Measurements from ENCODE around the gene SLC39A12. TPM values are rescaled to one million over a fixed set of nuclear protein-coding genes. Genes with fewer than 3 reads are reported as not detected.

The SLC39A12 gene
- total RNA-seq, 2 donors from 2014 or later = 0.14 TPM; not detected in 1

GRCh38 chr10:17981766-17982380, 30.2 kb downstream of the SLC39A12 start:
- no peak for TF ChIP-seq CTCF (IDR thresholded peaks at IDR 0.05)
- no peaks in the 10 kb centered on the region for H3K36me3 ChIP-seq
- DNase-seq (ENCODE audit: low spot score) = no peak
- H3K27me3 ChIP-seq (replicated peaks; ENCODE audit: insufficient read depth) = no peaks in the 10 kb centered on the region
- H3K9me3 ChIP-seq = no peaks in the 10 kb centered on the region
- H3K4me3 ChIP-seq = no peak overlapping the region
- H3K4me1 ChIP-seq (ENCODE audit: control insufficient read depth in 1 of 2, low read depth in 2 of 2) = no peaks in the 10 kb centered on the region
- H3K27ac ChIP-seq = no peak overlapping the region
- ATAC-seq (ENCODE audit: insufficient number of reproducible peaks, low FRiP score, low read depth) = no peak

GRCh38 chr10:17984056-17984455, 32.3 kb downstream of the SLC39A12 start:
- DNase-seq (ENCODE audit: low spot score) (no peak), ATAC-seq (ENCODE audit: insufficient number of reproducible peaks, low FRiP score, low read depth) (no peak)
- H3K4me1 ChIP-seq (ENCODE audit: control insufficient read depth in 1 of 2, low read depth in 2 of 2) = no peaks in the 10 kb centered on the region
- no peak overlapping the region for H3K4me3 ChIP-seq
- no peak for TF ChIP-seq CTCF (IDR thresholded peaks at IDR 0.05)
- no peaks in the 10 kb centered on the region for H3K9me3 ChIP-seq
- no peak overlapping the region for H3K27ac ChIP-seq
- H3K27me3 ChIP-seq (replicated peaks; ENCODE audit: insufficient read depth) = no peaks in the 10 kb centered on the region
- no peaks in the 10 kb centered on the region for H3K36me3 ChIP-seq

GRCh38 chr10:17984563-17984962, 32.8 kb downstream of the SLC39A12 start:
- H3K4me1 ChIP-seq (ENCODE audit: control insufficient read depth in 1 of 2, low read depth in 2 of 2) = no peaks in the 10 kb centered on the region
- no peak for TF ChIP-seq CTCF (IDR thresholded peaks at IDR 0.05)
- ATAC-seq (ENCODE audit: insufficient number of reproducible peaks, low FRiP score, low read depth) (no peak), DNase-seq (ENCODE audit: low spot score) (no peak)
- H3K36me3 ChIP-seq = no peaks in the 10 kb centered on the region
- H3K4me3 ChIP-seq = no peak overlapping the region
- no peak overlapping the region for H3K27ac ChIP-seq
- no peaks in the 10 kb centered on the region for H3K9me3 ChIP-seq
- no peaks in the 10 kb centered on the region for H3K27me3 ChIP-seq (replicated peaks; ENCODE audit: insufficient read depth)

GRCh38 chr10:17989908-17990767, 38.4 kb downstream of the SLC39A12 start:
- no peak for TF ChIP-seq CTCF (IDR thresholded peaks at IDR 0.05)
- no peak overlapping the region for H3K27ac ChIP-seq
- no peaks in the 10 kb centered on the region for H3K9me3 ChIP-seq
- H3K36me3 ChIP-seq = no peaks in the 10 kb centered on the region
- no peaks in the 10 kb centered on the region for H3K27me3 ChIP-seq (replicated peaks; ENCODE audit: insufficient read depth)
- no peaks in the 10 kb centered on the region for H3K4me1 ChIP-seq (ENCODE audit: control insufficient read depth in 1 of 2, low read depth in 2 of 2)
- no peak for DNase-seq (ENCODE audit: low spot score)
- H3K4me3 ChIP-seq = no peak overlapping the region
- ATAC-seq (ENCODE audit: insufficient number of reproducible peaks, low FRiP score, low read depth) = no peak

GRCh38 chr10:17992266-17992665, 40.5 kb downstream of the SLC39A12 start:
- no peak for ATAC-seq (ENCODE audit: insufficient number of reproducible peaks, low FRiP score, low read depth)
- no peak for DNase-seq (ENCODE audit: low spot score)

More at GRCh38 chr10:17992266-17992665, 40.5 kb downstream of the SLC39A12 start:
- H3K27ac ChIP-seq = no peak overlapping the region
- TF ChIP-seq CTCF (IDR thresholded peaks at IDR 0.05) = no peak
- H3K4me3 ChIP-seq = no peak overlapping the region
- H3K9me3 ChIP-seq = no peaks in the 10 kb centered on the region
- H3K4me1 ChIP-seq (ENCODE audit: control insufficient read depth in 1 of 2, low read depth in 2 of 2) = no peaks in the 10 kb centered on the region
- no peaks in the 10 kb centered on the region for H3K36me3 ChIP-seq
- H3K27me3 ChIP-seq (replicated peaks; ENCODE audit: insufficient read depth) = no peaks in the 10 kb centered on the region
